T-helper 17 cell (primary cell): Measurements from ENCODE around the gene ACTR3C. TPM values are rescaled to one million over a fixed set of nuclear protein-coding genes. Genes with fewer than 3 reads are reported as not detected.
"Not testable (repeated sequence)": the region's sequence is repeated elsewhere in the genome, so short reads cannot be mapped to it uniquely, and the experiment has no call there.

Experiments
- ATAC-seq: fragments of 150-1000 bp; cut with Tn5 transposase; 2 replicates; pipeline ENCODE4 v1.10.0; 2021; ENCODE audit warnings: mild to moderate bottlenecking, moderate library complexity
- DNase-seq, 3 donors: peaks; one replicate each; pipeline versions ENCODE4 v3.0.0 to v3.0.0-alpha.2; 2020 to 2021
- H3K9me3 ChIP-seq: one replicate; pipeline ENCODE4 v1.7.0; 2013; ENCODE audit warnings: low read length, mild to moderate bottlenecking; ENCODE audit not compliant: control insufficient read depth, poor library complexity, severe bottlenecking
- H3K27ac Mint-ChIP-seq: one replicate; pipeline ENCODE4 v1.8.0; 2022; ENCODE audit warnings: mild to moderate bottlenecking, moderate library complexity, mixed read lengths
- H3K27me3 Mint-ChIP-seq: one replicate; pipeline ENCODE4 v1.8.0; 2022; ENCODE audit warnings: mixed read lengths
- H3K36me3 Mint-ChIP-seq: one replicate; pipeline ENCODE4 v1.8.0; 2022; ENCODE audit warnings: low read depth, mixed read lengths
- H3K4me1 Mint-ChIP-seq: one replicate; pipeline ENCODE4 v1.8.0; 2022; ENCODE audit warnings: mild to moderate bottlenecking, mixed read lengths
- H3K4me3 Mint-ChIP-seq: one replicate; pipeline ENCODE4 v1.8.0; 2022; ENCODE audit warnings: mild to moderate bottlenecking, moderate library complexity, mixed read lengths
- total RNA-seq, 4 donors: library from RNA in 2 of 4; stranded (reverse) in 2 of 4; gene quantifications; one replicate each; pipeline ENCODE4 v1.2.3 and lab custom pipeline; 2022 to 2026

ACTR3C gene
- total RNA-seq, 2 donors from 2014 or later: 6.0 to 10.2 TPM

DNA sequence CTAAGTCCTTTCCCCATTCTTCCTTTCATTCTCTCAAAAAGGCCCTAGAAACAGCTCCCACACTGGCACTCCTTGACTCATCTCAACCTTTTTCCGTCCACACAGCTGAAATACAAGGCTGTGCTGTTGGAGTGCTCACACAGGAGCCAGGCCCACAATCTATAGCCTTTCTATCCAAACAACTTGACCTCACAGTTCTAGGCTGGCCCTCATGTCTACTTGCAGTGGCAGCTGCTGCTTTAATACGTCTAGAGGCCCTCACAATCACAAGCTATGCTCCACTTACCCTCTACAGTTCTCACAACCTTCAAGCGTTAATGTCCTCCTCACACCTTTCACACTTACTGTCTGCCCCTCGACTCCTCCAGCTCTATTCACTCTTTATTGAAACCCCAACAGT is 12.2 kb downstream of the ACTR3C start:
- peaks cover 9% of the 10 kb centered on the region for H3K4me1 Mint-ChIP-seq
- H3K9me3 ChIP-seq: no peaks in the 10 kb centered on the region
- no peak for ATAC-seq
- no peaks in the 10 kb centered on the region for H3K27me3 Mint-ChIP-seq
- H3K4me3 Mint-ChIP-seq: no peak overlapping the region
- H3K36me3 Mint-ChIP-seq: peaks cover 2% of the 10 kb centered on the region
- H3K27ac Mint-ChIP-seq: no peak overlapping the region
- no peak for DNase-seq

DNA sequence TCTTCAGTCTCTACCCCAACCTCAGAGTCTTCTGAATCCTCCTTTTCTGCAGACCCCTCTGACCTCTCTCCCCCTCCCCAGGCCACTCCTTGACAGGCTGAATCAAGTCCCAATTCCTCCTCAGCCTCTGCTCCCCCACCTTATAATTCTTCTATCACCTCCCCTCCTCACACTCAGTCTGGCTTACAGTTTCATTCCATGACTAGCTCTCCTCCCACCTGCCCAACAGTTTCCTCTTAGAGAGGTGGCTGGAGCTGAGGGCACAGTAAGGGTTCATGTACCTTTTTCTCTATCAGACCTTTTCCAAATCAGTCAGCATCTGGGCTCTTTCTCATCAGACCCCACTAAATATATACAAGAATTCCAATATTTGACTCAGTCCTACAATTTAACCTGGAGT is 14.8 kb downstream of the ACTR3C start:
- Mint-ChIP-seq H3K27ac (peak overlapping the region; percentile 42), H3K36me3 (peaks cover 2% of the 10 kb centered on the region), H3K4me3 (no peak overlapping the region), H3K4me1 (peaks cover 6% of the 10 kb centered on the region), H3K27me3 (no peaks in the 10 kb centered on the region)
- no peak for DNase-seq
- no peaks in the 10 kb centered on the region for H3K9me3 ChIP-seq
- ATAC-seq: no peak

DNA sequence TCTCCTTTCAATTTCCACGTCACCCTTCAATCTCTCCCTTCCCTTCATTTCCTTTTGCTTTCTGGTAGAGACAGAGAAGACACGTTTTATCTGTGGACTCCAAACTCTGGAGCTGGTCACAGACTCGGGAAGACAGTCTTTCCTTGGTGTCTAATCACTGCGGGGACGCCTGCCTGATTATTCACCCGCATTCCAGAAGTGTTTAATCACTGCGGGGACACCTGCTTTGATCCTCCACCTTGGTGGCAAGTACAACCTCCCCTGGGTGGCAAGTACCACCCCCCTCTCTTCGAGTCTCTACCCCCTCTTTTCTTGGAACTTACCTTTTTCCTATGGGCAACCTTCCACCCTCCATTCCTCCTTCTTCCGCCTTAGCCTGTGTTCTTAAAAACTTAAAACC is 15.4 kb downstream of the ACTR3C start:
- no peak overlapping the region for H3K4me3 Mint-ChIP-seq
- peaks cover 6% of the 10 kb centered on the region for H3K4me1 Mint-ChIP-seq
- no peaks in the 10 kb centered on the region for H3K9me3 ChIP-seq
- no peaks in the 10 kb centered on the region for H3K27me3 Mint-ChIP-seq
- no peak for ATAC-seq
- H3K36me3 Mint-ChIP-seq: peaks cover 2% of the 10 kb centered on the region
- no peak for DNase-seq
- H3K27ac Mint-ChIP-seq: no peak overlapping the region

DNA sequence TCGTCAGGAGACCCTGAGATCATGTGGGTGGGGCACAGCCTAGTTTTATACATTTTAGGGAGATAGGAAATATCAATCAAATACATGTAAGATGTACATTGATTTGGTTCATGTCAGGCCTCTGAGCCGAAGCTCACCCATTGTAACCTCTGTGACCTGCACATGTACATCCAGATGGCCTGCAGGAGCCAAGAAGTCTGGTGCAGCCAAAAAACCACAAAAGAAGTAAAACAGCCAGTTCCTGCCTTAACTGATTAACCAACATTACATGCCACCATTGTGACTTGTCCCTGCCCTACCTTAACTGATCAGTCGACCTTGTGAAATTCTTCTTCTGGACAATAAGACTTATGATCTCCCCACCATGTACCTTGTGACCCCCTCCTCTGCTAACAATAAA is 16.2 kb downstream of the ACTR3C start:
- no peaks in the 10 kb centered on the region for H3K9me3 ChIP-seq

GRCh38 chr7:150306377-150306776 is 17.0 kb downstream of the ACTR3C start:
- not testable (repeated sequence) for H3K27me3 Mint-ChIP-seq, H3K9me3 ChIP-seq, H3K36me3 Mint-ChIP-seq, ATAC-seq, H3K4me1 Mint-ChIP-seq, H3K4me3 Mint-ChIP-seq, DNase-seq, H3K27ac Mint-ChIP-seq

More for the DNA sequence above, 16.2 kb downstream of the ACTR3C start:
- Mint-ChIP-seq H3K36me3 (peaks cover 2% of the 10 kb centered on the region), H3K27ac (no peak overlapping the region), H3K4me1 (peaks cover 6% of the 10 kb centered on the region), H3K27me3 (no peaks in the 10 kb centered on the region), H3K4me3 (no peak overlapping the region)
- no peak for ATAC-seq
- no peak for DNase-seq

DNA sequence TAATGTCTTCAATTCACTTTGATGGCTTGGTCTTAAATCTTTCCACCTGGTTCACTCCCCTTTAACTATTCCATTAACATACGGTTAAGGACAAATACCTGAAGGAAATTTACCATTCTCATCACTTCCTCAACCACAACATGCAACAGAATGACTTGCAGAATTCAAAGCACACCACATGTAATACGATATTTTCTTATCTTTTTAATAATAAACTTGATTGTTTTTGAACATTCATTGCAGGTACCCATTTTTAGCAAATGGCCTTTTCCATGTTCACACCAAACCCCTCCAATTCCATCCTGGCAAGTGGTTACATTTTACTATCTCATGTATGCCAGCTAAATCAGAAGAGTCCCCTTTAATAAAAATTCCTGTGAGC is 17.5 kb downstream of the ACTR3C start:
- not testable (repeated sequence) for ATAC-seq, H3K4me1 Mint-ChIP-seq, H3K4me3 Mint-ChIP-seq, H3K36me3 Mint-ChIP-seq, H3K9me3 ChIP-seq, H3K27ac Mint-ChIP-seq, DNase-seq, H3K27me3 Mint-ChIP-seq

DNA sequence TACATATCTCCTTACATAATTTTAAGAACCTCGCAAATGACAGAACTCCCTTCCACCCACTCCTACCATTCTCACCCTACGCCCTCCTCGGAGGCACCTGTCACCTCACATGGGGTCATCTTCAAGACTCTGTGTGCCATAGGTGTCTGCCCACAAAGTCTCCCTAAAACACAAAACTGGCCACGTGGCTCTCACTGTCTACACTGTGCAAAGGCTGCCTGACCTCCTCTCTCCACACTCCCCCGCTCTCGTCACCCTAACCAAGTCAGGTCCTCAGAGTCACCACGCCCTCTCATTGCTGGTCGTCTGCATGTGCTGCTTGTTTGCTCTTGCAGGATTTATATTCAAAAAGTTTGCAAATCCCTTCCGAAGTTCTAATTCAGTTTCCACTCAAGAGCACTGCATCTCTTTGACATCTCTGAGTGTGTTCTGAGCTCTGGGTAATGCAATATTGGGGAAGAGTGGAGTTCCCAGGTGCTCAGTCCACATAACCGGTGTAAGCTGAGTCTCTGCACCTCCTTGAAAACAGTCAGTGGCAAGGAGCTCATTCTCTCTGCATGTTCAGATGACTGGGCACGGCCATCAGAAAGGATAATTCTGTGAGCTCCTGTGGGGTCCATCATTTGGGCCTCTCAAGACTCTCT is 18.0 kb downstream of the ACTR3C start:
- not testable (repeated sequence) for ATAC-seq, DNase-seq, H3K36me3 Mint-ChIP-seq, H3K4me3 Mint-ChIP-seq, H3K27me3 Mint-ChIP-seq, H3K4me1 Mint-ChIP-seq, H3K27ac Mint-ChIP-seq, H3K9me3 ChIP-seq

DNA sequence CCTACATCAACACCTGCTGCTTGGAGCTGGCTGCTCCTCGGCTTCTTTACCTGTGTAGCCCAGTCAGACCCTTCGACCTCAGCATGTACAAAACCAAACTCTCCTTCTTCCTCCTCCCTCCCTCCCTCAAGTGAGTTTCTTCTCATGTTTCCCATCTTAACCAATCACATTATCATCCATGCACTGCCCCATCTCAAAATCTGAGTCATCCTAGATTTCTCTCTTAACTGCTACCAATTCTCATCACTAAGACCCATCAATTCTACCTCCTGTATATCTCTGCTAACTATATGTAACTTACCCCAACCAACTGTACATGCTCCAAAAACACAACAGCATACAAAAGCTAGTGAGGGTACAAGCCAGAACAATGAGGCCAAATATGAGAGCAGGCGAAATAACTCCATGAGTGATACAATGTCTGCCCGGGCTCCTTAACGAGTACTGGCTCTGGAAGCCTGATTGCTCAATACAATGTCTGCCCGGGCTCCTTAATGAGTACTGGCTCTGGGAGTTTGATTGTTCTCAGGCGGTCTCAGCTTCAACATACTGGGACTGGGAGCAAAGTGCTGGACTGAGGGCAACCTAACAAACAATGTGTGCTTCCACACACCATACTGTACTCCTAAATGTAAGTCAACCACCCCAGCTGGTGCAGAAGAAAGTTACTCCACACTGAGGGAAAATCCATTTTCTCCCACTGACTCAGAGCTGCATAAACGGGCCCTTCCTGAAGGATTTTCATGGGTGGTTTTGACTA is 18.7 kb downstream of the ACTR3C start:
- ATAC-seq, H3K36me3 Mint-ChIP-seq, H3K27me3 Mint-ChIP-seq, H3K9me3 ChIP-seq, H3K4me1 Mint-ChIP-seq, H3K4me3 Mint-ChIP-seq, DNase-seq, H3K27ac Mint-ChIP-seq: not testable (repeated sequence)

DNA sequence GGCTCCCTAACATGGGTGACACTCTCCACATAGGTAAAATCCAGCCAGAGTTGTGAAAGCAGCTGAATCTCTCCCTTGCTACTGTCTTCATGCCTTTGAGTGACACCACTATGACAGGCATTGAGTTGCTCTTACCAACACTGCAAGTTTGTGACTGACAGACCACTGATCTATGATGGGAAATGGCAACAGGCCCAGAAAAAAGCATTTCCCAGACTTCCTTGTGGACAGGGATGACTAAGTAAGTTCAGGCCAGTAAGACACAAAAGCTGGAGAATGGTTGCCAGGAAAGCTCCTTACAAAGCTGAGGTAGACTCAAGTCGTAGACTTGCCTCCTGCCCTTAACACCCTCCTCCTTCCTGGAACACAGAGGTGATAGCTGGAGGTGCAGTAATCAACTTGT is 20.4 kb downstream of the ACTR3C start:
- not testable (repeated sequence) for H3K27ac Mint-ChIP-seq, ATAC-seq, H3K4me1 Mint-ChIP-seq, DNase-seq, H3K4me3 Mint-ChIP-seq, H3K9me3 ChIP-seq, H3K36me3 Mint-ChIP-seq, H3K27me3 Mint-ChIP-seq

GRCh38 chr7:150297978-150298377 is 25.4 kb downstream of the ACTR3C start:
- not testable (repeated sequence) for H3K9me3 ChIP-seq, H3K27ac Mint-ChIP-seq, H3K27me3 Mint-ChIP-seq, H3K4me1 Mint-ChIP-seq, DNase-seq, H3K36me3 Mint-ChIP-seq, H3K4me3 Mint-ChIP-seq, ATAC-seq

DNA sequence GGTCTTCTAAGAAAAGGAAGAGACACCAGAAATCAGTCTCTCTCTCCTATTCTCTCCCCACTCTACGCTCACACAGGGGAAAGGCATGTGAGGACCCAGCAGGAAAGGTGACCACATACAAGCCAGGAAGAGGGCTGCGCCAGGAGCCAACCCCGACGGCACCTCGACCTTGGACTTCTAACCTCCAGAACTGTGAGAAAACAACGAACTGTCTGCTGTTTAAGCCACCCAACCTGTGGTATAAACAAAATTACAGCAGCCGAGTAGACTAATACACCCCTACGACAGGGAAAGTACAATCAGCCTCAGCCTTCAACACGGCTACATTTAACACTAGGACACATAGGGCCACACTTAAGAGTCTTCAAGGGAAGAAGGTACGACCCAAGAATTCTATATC is 26.5 kb downstream of the ACTR3C start:
- not testable (repeated sequence) for H3K27ac Mint-ChIP-seq, ATAC-seq, H3K27me3 Mint-ChIP-seq, H3K36me3 Mint-ChIP-seq, H3K4me1 Mint-ChIP-seq, DNase-seq, H3K4me3 Mint-ChIP-seq, H3K9me3 ChIP-seq

- not testable (repeated sequence) for H3K36me3 Mint-ChIP-seq, H3K4me3 Mint-ChIP-seq, H3K9me3 ChIP-seq, ATAC-seq, H3K27ac Mint-ChIP-seq, H3K4me1 Mint-ChIP-seq, H3K27me3 Mint-ChIP-seq, DNase-seq
Observed at GRCh38 chr7:150295614-150296013, 27.7 kb downstream of the ACTR3C start.

- H3K27me3 Mint-ChIP-seq, H3K4me3 Mint-ChIP-seq, H3K27ac Mint-ChIP-seq, H3K36me3 Mint-ChIP-seq, H3K9me3 ChIP-seq, H3K4me1 Mint-ChIP-seq, DNase-seq, ATAC-seq: not testable (repeated sequence)
Observed at GRCh38 chr7:150295027-150295426, 28.3 kb downstream of the ACTR3C start.

DNA sequence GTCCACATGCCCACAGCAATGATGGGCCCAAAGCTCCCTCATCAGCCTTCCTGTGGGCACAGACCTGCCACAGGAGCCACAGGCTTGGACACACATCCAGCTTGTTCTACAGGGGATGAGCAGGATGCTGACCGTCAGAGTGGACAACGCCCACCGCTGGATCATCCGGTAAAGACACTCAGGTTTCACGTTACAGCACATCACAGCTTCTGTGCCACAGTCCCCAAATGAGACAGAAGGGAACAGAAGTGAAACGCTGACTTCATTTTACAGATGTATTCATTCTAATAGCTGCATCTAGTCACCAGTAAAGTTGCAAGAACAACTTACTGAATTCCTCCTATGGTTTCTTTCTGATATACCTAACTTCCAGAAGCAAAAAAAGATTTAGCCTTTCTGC is 33.0 kb downstream of the ACTR3C start:
- H3K9me3 ChIP-seq, H3K4me3 Mint-ChIP-seq, H3K4me1 Mint-ChIP-seq, ATAC-seq, H3K36me3 Mint-ChIP-seq, H3K27me3 Mint-ChIP-seq, DNase-seq, H3K27ac Mint-ChIP-seq: not testable (repeated sequence)
